Measurements from ENCODE around the gene INTS6.

INTS6 gene

DNA sequence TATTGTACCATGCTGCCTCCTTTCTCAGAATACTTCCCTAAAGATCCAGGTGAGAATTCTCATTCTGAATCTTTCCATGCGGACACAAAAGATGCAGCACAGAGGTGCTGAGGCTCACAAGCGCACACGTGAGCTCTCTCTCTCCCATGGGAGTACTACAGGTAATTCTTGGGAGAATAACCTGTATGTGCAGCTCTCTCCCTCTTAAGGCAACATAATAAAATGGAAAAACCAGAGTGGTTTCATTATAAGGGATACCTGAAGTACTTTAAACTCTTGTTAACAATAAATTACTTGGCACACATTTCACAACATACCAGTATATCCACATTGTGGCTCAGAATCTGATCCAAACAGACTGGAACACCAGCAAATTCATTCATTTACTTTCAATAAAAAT is 40.4 kb downstream of the INTS6 start:
- TF ChIP-seq SP1 (IDR thresholded peaks at IDR 0.05), result no peak
- TF ChIP-seq ELF4 (IDR thresholded peaks at IDR 0.05), result no peak
- no peak for TF ChIP-seq SUZ12 (IDR thresholded peaks at IDR 0.05)
- TF ChIP-seq ARNT (IDR thresholded peaks at IDR 0.05), result no peak
- no peak for TF ChIP-seq LEF1 (IDR thresholded peaks at IDR 0.05; ENCODE audit: borderline replicate concordance)
- TF ChIP-seq FOXK2 (IDR thresholded peaks at IDR 0.05), result no peak
- no peak for TF ChIP-seq CTBP1 (IDR thresholded peaks at IDR 0.05; ENCODE audit: borderline replicate concordance)
- no peak for TF ChIP-seq FOXA1 (IDR thresholded peaks at IDR 0.05)
- CTCF ChIA-PET, result no interaction called here
- DNase-seq (ENCODE audit: extremely low spot score), result no peak
- POLR2A ChIA-PET, result no interaction called here

DNA sequence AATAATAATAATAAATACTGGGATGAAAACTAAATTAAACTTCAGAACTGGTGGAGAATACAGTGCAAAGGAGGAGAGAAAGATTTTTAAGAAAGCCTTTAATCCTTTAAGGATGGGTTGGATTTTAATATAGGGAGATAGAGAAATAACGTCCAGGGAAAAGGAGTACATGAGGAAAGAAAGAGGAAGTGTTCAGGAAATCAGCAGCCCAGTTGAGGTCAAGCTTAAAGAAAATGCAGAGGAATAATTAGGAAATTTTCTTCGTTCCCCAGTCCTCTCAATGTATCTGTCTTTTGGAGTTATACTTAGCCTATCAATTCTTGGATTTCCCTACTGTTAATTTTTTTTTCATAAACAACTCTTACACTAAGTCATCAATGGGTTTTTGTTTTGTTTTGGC is 47.7 kb downstream of the INTS6 start:
- TF ChIP-seq L3MBTL2 (conservative IDR thresholded peaks at IDR 0.05), result no peak
- TF ChIP-seq SUZ12 (IDR thresholded peaks at IDR 0.05), result no peak
- TF ChIP-seq TARDBP (IDR thresholded peaks at IDR 0.05), result no peak
- no peak for TF ChIP-seq ZNF384 (IDR thresholded peaks at IDR 0.05)
- no peak for TF ChIP-seq CTBP1 (IDR thresholded peaks at IDR 0.05; ENCODE audit: borderline replicate concordance)
- TF ChIP-seq ELF4 (IDR thresholded peaks at IDR 0.05), result no peak
- TF ChIP-seq, protein P1, sequence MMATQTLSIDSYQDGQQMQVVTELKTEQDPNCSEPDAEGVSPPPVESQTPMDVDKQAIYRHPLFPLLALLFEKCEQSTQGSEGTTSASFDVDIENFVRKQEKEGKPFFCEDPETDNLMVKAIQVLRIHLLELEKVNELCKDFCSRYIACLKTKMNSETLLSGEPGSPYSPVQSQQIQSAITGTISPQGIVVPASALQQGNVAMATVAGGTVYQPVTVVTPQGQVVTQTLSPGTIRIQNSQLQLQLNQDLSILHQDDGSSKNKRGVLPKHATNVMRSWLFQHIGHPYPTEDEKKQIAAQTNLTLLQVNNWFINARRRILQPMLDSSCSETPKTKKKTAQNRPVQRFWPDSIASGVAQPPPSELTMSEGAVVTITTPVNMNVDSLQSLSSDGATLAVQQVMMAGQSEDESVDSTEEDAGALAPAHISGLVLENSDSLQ (IDR thresholded peaks at IDR 0.05), result no peak
- TF ChIP-seq SP1 (IDR thresholded peaks at IDR 0.05), result no peak
- no peak for TF ChIP-seq BHLHE40 (IDR thresholded peaks at IDR 0.05; ENCODE audit: borderline replicate concordance)
- TF ChIP-seq FOXM1 (IDR thresholded peaks at IDR 0.05; ENCODE audit: borderline replicate concordance), result no peak
- no peak for TF ChIP-seq HDGF (IDR thresholded peaks at IDR 0.05; ENCODE audit: borderline replicate concordance)
- TF ChIP-seq ARNT (IDR thresholded peaks at IDR 0.05), result no peak
- no peak for TF ChIP-seq LEF1 (IDR thresholded peaks at IDR 0.05; ENCODE audit: borderline replicate concordance)
- no peak for TF ChIP-seq FOXK2 (IDR thresholded peaks at IDR 0.05)
- no peak for TF ChIP-seq FOXA1 (IDR thresholded peaks at IDR 0.05)
- TF ChIP-seq NFRKB (IDR thresholded peaks at IDR 0.05), result no peak
- POLR2A ChIA-PET, result no interaction called here
- DNase-seq (ENCODE audit: extremely low spot score), result no peak
- CTCF ChIA-PET, result no interaction called here

DNA sequence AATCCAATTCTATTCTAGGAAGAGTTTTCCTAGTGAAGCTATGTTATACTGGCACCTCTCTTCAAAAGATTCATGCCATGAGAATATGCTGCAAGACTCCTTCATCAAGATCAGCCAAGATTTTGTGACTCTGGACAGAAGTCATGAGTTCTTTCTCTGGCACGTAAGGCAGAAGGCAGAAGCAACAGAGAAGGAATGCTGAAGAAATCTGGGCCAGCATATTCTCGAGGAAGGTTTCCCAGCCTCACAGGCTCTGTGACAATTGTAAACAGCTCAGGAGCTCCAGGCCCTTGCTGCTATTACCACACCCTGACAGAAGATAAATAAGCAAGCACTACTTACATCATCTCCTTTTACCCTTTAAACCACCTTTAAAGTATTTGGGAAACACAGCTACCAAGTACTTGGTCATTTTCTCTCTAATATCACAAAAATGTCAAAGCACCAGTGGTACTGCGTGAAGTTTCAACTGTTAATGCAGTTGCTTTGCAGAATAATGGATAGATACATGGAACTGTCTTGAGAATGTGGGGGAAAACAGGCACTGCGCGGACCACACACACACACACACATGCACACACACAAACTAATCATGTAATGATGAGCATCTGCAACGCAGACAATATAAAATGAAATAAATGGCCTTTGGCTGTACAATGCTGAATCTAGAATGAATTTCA is 55.4 kb downstream of the INTS6 start:
- ChIA-PET CTCF (no interaction called here), POLR2A (no interaction called here)
- peak; percentile 6 for DNase-seq (ENCODE audit: extremely low spot score)
- no peak for TF ChIP-seq TARDBP (IDR thresholded peaks at IDR 0.05)
- TF ChIP-seq FOXA1 (IDR thresholded peaks at IDR 0.05), result no peak
- no peak for TF ChIP-seq SP1 (IDR thresholded peaks at IDR 0.05)
- TF ChIP-seq FOXK2 (IDR thresholded peaks at IDR 0.05), result no peak
- TF ChIP-seq ZNF384 (IDR thresholded peaks at IDR 0.05), result no peak
- TF ChIP-seq HDGF (IDR thresholded peaks at IDR 0.05; ENCODE audit: borderline replicate concordance), result no peak
- no peak for TF ChIP-seq LEF1 (IDR thresholded peaks at IDR 0.05; ENCODE audit: borderline replicate concordance)
- no peak for TF ChIP-seq NFRKB (IDR thresholded peaks at IDR 0.05)
- no peak for TF ChIP-seq SUZ12 (IDR thresholded peaks at IDR 0.05)
- TF ChIP-seq L3MBTL2 (conservative IDR thresholded peaks at IDR 0.05), result no peak
- TF ChIP-seq CTBP1 (IDR thresholded peaks at IDR 0.05; ENCODE audit: borderline replicate concordance), result no peak
- TF ChIP-seq BHLHE40 (IDR thresholded peaks at IDR 0.05; ENCODE audit: borderline replicate concordance), result no peak
- TF ChIP-seq ELF4 (IDR thresholded peaks at IDR 0.05), result no peak

DNA sequence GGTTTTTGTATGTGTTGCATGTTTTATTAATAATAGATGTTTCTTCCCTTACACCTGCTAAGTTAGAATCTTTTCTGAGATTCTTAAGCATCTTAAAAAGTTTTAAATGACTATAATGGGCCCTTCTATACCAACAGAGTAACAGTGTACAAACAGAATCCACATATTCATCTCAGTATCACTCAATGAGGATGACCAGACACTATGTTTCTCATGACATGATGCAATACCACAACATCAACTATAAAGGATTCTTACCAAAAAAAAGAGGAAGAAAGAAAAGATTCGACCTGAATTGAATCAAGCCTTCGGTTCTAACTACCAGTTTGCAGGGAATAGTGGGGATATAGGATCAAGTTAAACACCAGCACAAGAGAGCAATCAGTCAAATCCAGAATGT is 56.5 kb downstream of the INTS6 start:
- TF ChIP-seq ELF4 (IDR thresholded peaks at IDR 0.05), result no peak
- POLR2A ChIA-PET, result no interaction called here
- CTCF ChIA-PET, result no interaction called here
- DNase-seq (ENCODE audit: extremely low spot score), result no peak

- CTCF ChIA-PET, result no interaction called here
- DNase-seq (ENCODE audit: extremely low spot score), result no peak
- POLR2A ChIA-PET, result no interaction called here
- TF ChIP-seq LEF1 (IDR thresholded peaks at IDR 0.05; ENCODE audit: borderline replicate concordance) (no peak), L3MBTL2 (conservative IDR thresholded peaks at IDR 0.05) (no peak), ZNF384 (IDR thresholded peaks at IDR 0.05) (no peak), ARNT (IDR thresholded peaks at IDR 0.05) (no peak), TARDBP (IDR thresholded peaks at IDR 0.05) (no peak), FOXA1 (IDR thresholded peaks at IDR 0.05) (no peak), SP1 (IDR thresholded peaks at IDR 0.05) (no peak), HDGF (IDR thresholded peaks at IDR 0.05; ENCODE audit: borderline replicate concordance) (no peak), SUZ12 (IDR thresholded peaks at IDR 0.05) (no peak), CTBP1 (IDR thresholded peaks at IDR 0.05; ENCODE audit: borderline replicate concordance) (no peak), FOXK2 (IDR thresholded peaks at IDR 0.05) (no peak), FOXM1 (IDR thresholded peaks at IDR 0.05; ENCODE audit: borderline replicate concordance) (no peak), ELF4 (IDR thresholded peaks at IDR 0.05) (no peak)
- TF ChIP-seq, protein P1 (IDR thresholded peaks at IDR 0.05), result no peak
Measured at GRCh38 chr13:51394724-51395123, 58.1 kb downstream of the INTS6 start.

DNA sequence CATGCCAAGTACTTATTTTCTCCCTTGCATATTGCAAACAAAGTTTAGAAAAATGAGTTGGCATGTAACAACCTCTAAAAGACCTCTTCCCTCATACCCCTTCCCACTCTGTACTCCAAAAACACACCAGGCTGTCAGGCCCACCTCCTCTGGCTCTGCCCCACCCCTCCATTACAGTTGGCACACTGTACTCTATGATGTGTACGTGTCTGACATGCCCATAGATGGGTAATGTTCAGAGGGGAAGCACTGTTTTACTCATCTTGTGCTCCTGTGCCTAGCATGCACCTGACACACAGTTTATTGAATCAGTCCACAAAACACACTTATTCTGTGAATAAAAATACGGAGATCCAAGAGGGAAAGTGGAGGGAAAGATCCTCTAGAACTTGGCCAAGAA is 67.7 kb downstream of the INTS6 start:
- ChIA-PET POLR2A (no interaction called here), CTCF (no interaction called here)
- TF ChIP-seq SP1 (IDR thresholded peaks at IDR 0.05), result no peak
- no peak for TF ChIP-seq FOXK2 (IDR thresholded peaks at IDR 0.05)
- no peak for TF ChIP-seq TARDBP (IDR thresholded peaks at IDR 0.05)
- no peak for TF ChIP-seq LEF1 (IDR thresholded peaks at IDR 0.05; ENCODE audit: borderline replicate concordance)
- no peak for TF ChIP-seq BHLHE40 (IDR thresholded peaks at IDR 0.05; ENCODE audit: borderline replicate concordance)
- no peak for TF ChIP-seq ARNT (IDR thresholded peaks at IDR 0.05)
- DNase-seq (ENCODE audit: extremely low spot score), result no peak

DNA sequence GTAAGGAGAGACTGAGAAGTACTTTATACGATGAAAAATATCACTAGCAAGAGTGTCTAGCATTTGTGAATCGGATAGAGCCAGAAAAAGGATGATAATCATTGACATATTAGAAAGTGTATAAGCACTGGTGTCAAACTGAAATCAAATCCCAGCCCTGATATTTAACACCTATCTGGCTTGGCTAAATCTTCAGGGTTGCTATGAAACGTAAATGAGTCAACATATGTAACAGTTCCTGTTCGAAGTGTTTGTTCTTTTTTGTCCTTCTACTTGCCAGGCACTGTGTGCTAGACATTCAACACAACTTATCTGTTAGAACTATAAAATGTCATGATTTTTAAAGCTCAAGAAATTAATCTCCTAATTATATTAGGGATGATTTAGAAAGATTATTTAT is 72.6 kb downstream of the INTS6 start:
- CTCF ChIA-PET, result interaction anchor here (0.6 kb wide), 1 partner anchor 94 kb away, joined by 3 read pairs; no protein-coding TSS in a partner anchor
- no peak for DNase-seq (ENCODE audit: extremely low spot score)
- no peak for TF ChIP-seq ZNF384 (IDR thresholded peaks at IDR 0.05)
- no peak for TF ChIP-seq L3MBTL2 (conservative IDR thresholded peaks at IDR 0.05)
- TF ChIP-seq ELF4 (IDR thresholded peaks at IDR 0.05), result no peak
- TF ChIP-seq ARNT (IDR thresholded peaks at IDR 0.05), result no peak
- TF ChIP-seq SUZ12 (IDR thresholded peaks at IDR 0.05), result no peak
- TF ChIP-seq TARDBP (IDR thresholded peaks at IDR 0.05), result no peak
- TF ChIP-seq SP1 (IDR thresholded peaks at IDR 0.05), result no peak
- TF ChIP-seq FOXA1 (IDR thresholded peaks at IDR 0.05), result no peak
- POLR2A ChIA-PET, result no interaction called here

Data from HEK293T (cell line).